Mammary epithelial cell (primary cell): ENCODE measurements around the gene ENO4.

Experiments
- EZH2 ChIP-seq: IDR thresholded peaks from 2 replicates; pipeline ENCODE4 v1.6.1; 2012; ENCODE audit warnings: low read length, inconsistent platforms, borderline replicate concordance
- TF ChIP-seq, protein P1 (sequence below), 2 donors: IDR thresholded peaks in 1 of 2; conservative IDR thresholded peaks in 1 of 2; 2 replicates each; pipeline ENCODE4 v1.5.1; 2011 to 2012; ENCODE audit warnings: inconsistent platforms in 2 of 2, low read length in 2 of 2, mild to moderate bottlenecking in 2 of 2, control low read depth in 1 of 2, low read depth in 1 of 2; ENCODE audit not compliant: insufficient read depth in 1 of 2; ENCODE audit errors: extremely low read depth in 1 of 2

DNA sequence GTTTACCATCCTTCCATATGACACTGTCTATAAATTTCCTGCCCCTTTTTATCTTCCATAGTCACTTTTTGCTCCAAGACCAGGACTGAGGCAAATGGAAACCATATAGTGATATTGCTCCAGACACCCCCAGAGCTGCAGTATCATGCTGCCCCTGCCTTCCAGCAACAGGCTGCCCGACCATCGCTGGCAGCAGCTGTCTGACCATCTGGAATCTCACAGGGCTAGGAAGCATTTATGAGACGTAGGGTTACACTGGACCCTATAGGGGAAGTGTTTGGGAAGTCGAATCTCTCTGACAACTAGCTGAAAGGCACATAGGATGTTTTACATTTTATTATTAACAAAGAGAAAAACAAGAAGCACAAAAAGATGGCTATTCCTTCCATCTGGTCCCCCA is 19.4 kb downstream of the ENO4 start:
- TF ChIP-seq, protein P1, sequence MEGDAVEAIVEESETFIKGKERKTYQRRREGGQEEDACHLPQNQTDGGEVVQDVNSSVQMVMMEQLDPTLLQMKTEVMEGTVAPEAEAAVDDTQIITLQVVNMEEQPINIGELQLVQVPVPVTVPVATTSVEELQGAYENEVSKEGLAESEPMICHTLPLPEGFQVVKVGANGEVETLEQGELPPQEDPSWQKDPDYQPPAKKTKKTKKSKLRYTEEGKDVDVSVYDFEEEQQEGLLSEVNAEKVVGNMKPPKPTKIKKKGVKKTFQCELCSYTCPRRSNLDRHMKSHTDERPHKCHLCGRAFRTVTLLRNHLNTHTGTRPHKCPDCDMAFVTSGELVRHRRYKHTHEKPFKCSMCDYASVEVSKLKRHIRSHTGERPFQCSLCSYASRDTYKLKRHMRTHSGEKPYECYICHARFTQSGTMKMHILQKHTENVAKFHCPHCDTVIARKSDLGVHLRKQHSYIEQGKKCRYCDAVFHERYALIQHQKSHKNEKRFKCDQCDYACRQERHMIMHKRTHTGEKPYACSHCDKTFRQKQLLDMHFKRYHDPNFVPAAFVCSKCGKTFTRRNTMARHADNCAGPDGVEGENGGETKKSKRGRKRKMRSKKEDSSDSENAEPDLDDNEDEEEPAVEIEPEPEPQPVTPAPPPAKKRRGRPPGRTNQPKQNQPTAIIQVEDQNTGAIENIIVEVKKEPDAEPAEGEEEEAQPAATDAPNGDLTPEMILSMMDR (conservative IDR thresholded peaks at IDR 0.05 in 1 of 2, IDR thresholded peaks at IDR 0.05 in 1 of 2; ENCODE audit: extremely low read depth in 1 of 2, insufficient read depth in 1 of 2, low read depth in 1 of 2, low read length in 2 of 2) = no peak
- TF ChIP-seq EZH2 = no peak
